Measurements from ENCODE around the gene GRK3. TPM values are rescaled to one million over a fixed set of nuclear protein-coding genes. Genes with fewer than 3 reads are reported as not detected.

The GRK3 gene
- total RNA-seq, 1 donor from 2014 or later: 66.7 TPM

DNA sequence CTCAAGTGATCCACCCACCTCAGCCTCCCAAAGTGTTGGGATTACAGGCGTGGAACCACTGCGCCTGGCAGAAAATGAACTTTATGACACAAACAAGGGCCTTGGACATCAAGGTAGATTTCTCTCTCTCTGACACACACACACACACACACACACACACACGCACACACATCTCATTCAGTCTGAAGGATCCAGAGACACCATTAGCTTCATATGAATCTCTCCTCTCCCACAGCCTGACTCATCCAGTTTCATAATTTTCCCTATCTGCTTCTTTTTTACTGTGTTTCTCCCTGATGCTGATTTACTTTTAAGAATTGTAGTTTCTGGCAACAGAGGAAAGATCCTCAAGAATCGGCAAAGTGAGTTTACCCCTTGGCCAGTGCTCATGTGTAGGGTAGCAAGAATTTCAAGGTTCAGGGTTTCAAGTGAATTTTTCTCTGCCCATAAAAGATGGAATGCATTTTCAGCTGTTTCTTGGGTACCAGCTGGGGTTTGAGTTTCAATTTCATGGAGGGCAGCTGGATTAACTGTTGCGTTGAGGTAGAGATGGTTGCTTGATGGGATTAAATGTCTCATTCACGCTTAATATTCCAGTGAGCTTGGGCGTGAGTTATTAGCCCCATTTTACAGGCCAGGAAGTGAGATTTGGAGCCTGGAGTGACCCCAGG lies 181.0 kb downstream of the GRK3 start:
- no peak overlapping the region for H3K4me3 Mint-ChIP-seq
- DNase-seq (no peak), ATAC-seq (ENCODE audit: low read depth) (no peak)
- TF ChIP-seq, protein P1, sequence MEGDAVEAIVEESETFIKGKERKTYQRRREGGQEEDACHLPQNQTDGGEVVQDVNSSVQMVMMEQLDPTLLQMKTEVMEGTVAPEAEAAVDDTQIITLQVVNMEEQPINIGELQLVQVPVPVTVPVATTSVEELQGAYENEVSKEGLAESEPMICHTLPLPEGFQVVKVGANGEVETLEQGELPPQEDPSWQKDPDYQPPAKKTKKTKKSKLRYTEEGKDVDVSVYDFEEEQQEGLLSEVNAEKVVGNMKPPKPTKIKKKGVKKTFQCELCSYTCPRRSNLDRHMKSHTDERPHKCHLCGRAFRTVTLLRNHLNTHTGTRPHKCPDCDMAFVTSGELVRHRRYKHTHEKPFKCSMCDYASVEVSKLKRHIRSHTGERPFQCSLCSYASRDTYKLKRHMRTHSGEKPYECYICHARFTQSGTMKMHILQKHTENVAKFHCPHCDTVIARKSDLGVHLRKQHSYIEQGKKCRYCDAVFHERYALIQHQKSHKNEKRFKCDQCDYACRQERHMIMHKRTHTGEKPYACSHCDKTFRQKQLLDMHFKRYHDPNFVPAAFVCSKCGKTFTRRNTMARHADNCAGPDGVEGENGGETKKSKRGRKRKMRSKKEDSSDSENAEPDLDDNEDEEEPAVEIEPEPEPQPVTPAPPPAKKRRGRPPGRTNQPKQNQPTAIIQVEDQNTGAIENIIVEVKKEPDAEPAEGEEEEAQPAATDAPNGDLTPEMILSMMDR (IDR thresholded peaks at IDR 0.05): no peak
- intact Hi-C loops (cut with micrococcal nuclease): no loop called here
- H3K9me3 Mint-ChIP-seq: no peaks in the 10 kb centered on the region
- no peaks in the 10 kb centered on the region for H3K4me1 Mint-ChIP-seq
- CTCF ChIA-PET: no interaction called here
- no peak overlapping the region for H3K27ac Mint-ChIP-seq
- no peaks in the 10 kb centered on the region for H3K36me3 Mint-ChIP-seq (ENCODE audit: low read depth)
- peaks cover 3% of the 10 kb centered on the region for H3K27me3 Mint-ChIP-seq
- POLR2A ChIA-PET: no interaction called here

DNA sequence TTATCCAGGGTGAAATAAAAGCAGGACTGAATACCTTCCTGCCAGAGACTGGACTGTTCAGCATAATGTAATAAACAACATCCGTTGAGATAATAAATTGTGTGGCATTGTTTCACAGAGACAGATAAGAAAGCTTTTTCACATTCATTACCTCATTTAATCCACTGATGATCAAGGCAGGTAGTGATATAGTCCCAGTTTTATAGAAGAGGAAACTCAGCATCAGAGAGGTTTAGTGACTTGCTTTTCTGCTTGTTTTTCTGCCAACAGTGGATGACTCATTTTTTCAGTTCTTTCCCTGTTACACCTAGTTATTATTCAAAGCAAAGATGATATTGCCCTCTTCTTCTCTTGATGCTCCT lies 181.5 kb downstream of the GRK3 start:
- DNase-seq (no peak), ATAC-seq (ENCODE audit: low read depth) (no peak)
- Mint-ChIP-seq H3K36me3 (ENCODE audit: low read depth) (no peaks in the 10 kb centered on the region), H3K9me3 (no peaks in the 10 kb centered on the region), H3K27me3 (peaks cover 3% of the 10 kb centered on the region), H3K27ac (no peak overlapping the region), H3K4me3 (no peak overlapping the region), H3K4me1 (no peaks in the 10 kb centered on the region)
- intact Hi-C loops (cut with micrococcal nuclease): no loop called here
- TF ChIP-seq, protein P1 (IDR thresholded peaks at IDR 0.05): no peak
- ChIA-PET POLR2A (no interaction called here), CTCF (no interaction called here)

DNA sequence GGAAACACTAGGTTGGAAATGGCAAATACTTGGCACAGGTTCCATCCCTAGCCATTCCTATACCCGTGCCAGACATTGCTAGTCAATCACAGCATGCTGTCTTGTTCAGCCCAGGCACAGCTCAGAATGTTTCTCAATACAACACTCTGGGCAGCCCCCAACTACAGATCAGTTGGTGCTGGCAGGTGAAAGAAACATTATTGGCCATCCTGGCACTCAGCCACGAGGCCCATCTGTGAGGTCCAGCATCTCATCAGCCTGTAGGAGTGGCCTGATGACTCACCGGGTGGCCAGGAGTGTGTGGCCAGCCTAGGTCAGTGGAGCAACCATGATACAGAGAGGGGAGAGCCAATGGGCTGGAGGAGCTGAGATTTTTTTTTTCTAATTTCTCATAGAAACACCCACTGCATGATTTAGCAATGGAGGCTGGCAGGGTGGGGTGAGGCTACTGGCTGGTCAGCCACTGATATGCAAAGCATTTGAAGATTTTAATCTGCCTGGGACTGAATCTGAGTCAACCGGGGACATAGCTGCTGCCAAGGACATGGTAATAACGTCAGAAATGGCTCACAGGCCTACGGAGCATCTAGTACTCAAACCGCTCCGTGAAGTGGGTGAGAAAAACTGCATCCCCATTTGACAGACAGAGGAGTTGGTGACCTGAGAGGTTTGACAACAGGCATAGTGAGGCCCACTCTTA lies 182.9 kb downstream of the GRK3 start:
- ChIA-PET CTCF (no interaction called here), POLR2A (no interaction called here)
- H3K27ac Mint-ChIP-seq: no peak overlapping the region
- H3K4me1 Mint-ChIP-seq: no peaks in the 10 kb centered on the region
- no peaks in the 10 kb centered on the region for H3K9me3 Mint-ChIP-seq
- no peak overlapping the region for H3K4me3 Mint-ChIP-seq
- DNase-seq (no peak), ATAC-seq (ENCODE audit: low read depth) (no peak)
- H3K36me3 Mint-ChIP-seq (ENCODE audit: low read depth): no peaks in the 10 kb centered on the region
- peaks cover 3% of the 10 kb centered on the region for H3K27me3 Mint-ChIP-seq
- intact Hi-C loops (cut with micrococcal nuclease): no loop called here
- TF ChIP-seq, protein P1 (IDR thresholded peaks at IDR 0.05): no peak

DNA sequence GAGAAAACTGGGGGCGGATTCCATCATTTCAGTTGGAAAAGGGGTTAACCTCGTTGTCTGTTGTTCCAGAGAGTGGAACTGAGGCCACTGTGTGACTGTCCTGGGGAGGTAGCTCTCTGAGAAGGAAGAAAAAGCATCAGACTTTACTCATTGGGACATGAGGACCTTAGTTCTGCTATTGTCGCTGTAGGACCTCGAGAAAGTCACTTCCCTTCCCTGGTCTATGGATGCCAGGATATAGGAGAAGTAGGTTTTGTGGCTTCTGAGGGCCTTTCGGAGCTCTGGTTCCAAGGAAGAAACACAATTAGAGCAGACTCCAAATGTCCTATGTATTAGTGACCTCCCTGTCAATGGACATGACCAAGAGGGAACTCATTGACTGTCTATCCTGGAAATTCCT lies 183.7 kb downstream of the GRK3 start:
- no peak for ATAC-seq (ENCODE audit: low read depth)
- TF ChIP-seq, protein P1 (IDR thresholded peaks at IDR 0.05): no peak
- ChIA-PET CTCF (no interaction called here), POLR2A (no interaction called here)
- Mint-ChIP-seq H3K27me3 (peaks cover 2% of the 10 kb centered on the region), H3K4me3 (no peak overlapping the region), H3K36me3 (ENCODE audit: low read depth) (no peaks in the 10 kb centered on the region), H3K4me1 (no peaks in the 10 kb centered on the region), H3K9me3 (no peaks in the 10 kb centered on the region), H3K27ac (no peak overlapping the region)
- intact Hi-C loops (cut with micrococcal nuclease): no loop called here
- no peak for DNase-seq

DNA sequence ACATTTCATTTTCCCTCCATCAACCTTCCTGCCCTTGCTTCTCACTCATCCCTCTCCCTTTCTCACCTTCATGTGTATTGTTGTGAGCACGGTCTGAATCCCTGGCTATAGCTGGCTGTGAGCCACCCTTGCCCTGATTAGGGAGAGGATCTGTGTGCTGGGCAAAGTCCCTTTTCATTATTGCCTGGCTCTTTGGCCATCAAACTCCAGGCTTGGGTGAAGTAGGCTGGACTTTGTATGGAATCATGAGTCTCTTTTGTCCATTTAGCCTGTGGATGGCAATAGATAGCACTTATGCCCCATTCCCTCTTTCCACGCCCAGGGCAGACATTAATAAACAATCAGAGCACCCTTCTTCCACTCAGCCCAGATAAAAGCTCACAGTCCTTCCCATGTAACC lies 184.2 kb downstream of the GRK3 start:
- no peak overlapping the region for H3K27ac Mint-ChIP-seq
- ChIA-PET POLR2A (no interaction called here), CTCF (no interaction called here)
- intact Hi-C loops (cut with micrococcal nuclease): no loop called here
- DNase-seq (no peak), ATAC-seq (ENCODE audit: low read depth) (no peak)
- H3K36me3 Mint-ChIP-seq (ENCODE audit: low read depth): no peaks in the 10 kb centered on the region
- H3K9me3 Mint-ChIP-seq: no peaks in the 10 kb centered on the region
- H3K27me3 Mint-ChIP-seq: no peaks in the 10 kb centered on the region
- H3K4me1 Mint-ChIP-seq: no peaks in the 10 kb centered on the region
- TF ChIP-seq, protein P1 (IDR thresholded peaks at IDR 0.05): no peak
- no peak overlapping the region for H3K4me3 Mint-ChIP-seq
